ENCODE measurements around the gene XIRP2.

- TF ChIP-seq CTCF (IDR thresholded peaks at IDR 0.05) (no peak), POLR2A (IDR thresholded peaks at IDR 0.05) (no peak)
Observed at GRCh38 chr2:166961933-166962332, 73.7 kb downstream of the XIRP2 start.

Data from body of pancreas (tissue), 4 donors.